Fibroblast of lung (primary cell): Measurements from ENCODE around the gene FBH1. TPM values are rescaled to one million over a fixed set of nuclear protein-coding genes. Genes with fewer than 3 reads are reported as not detected.
"Not testable (repeated sequence)": the region's sequence is repeated elsewhere in the genome, so short reads cannot be mapped to it uniquely, and the experiment has no call there.

Source experiments
- DNase-seq, 2 donors: peaks; one replicate each; pipeline versions ENCODE4 v3.0.0 to v3.0.0-alpha.2; 2010; ENCODE audit warnings: low read depth in 2 of 2
- H2AFZ ChIP-seq: 2 replicates; pipeline ENCODE4 v1.5.1; 2012; ENCODE audit warnings: low read length, control low read depth, inconsistent platforms
- H3K27ac ChIP-seq: 2 replicates; pipeline ENCODE4 v1.5.1; 2011; ENCODE audit warnings: low read length, control low read depth; ENCODE audit not compliant: insufficient read depth
- H3K27me3 ChIP-seq: 2 replicates; pipeline ENCODE4 v1.5.1; 2011; ENCODE audit warnings: mild to moderate bottlenecking, low read length; ENCODE audit not compliant: control insufficient read depth, insufficient read depth
- H3K36me3 ChIP-seq: 2 replicates; pipeline ENCODE4 v1.5.1; 2011; ENCODE audit warnings: low read length; ENCODE audit not compliant: control insufficient read depth, insufficient read depth
- H3K4me1 ChIP-seq: 2 replicates; pipeline ENCODE4 v1.5.1; 2011; ENCODE audit warnings: low read length; ENCODE audit not compliant: control insufficient read depth, insufficient read depth; ENCODE audit errors: extremely low read depth
- H3K4me2 ChIP-seq: 2 replicates; pipeline ENCODE4 v1.5.1; 2011; ENCODE audit warnings: low read length, control low read depth; ENCODE audit not compliant: insufficient read depth; ENCODE audit errors: extremely low read depth
- H3K4me3 ChIP-seq, 4 experiments: fragments of 200-600 bp in 1 of 4; sonication (generic) in 1 of 4; replicated peaks in 1 of 4; 2 replicates each; pipeline ENCODE4 v1.5.1; 2011 to 2016; ENCODE audit warnings: low read length in 4 of 4, low read depth in 3 of 4, mild to moderate bottlenecking in 3 of 4, control low read depth in 2 of 4, inconsistent platforms in 1 of 4, mixed read lengths in 1 of 4; ENCODE audit not compliant: insufficient read depth in 1 of 4; ENCODE audit errors: control extremely low read depth in 1 of 4
- H3K79me2 ChIP-seq: 2 replicates; pipeline ENCODE4 v1.5.1; 2012; ENCODE audit warnings: mild to moderate bottlenecking, low read length, inconsistent platforms; ENCODE audit not compliant: control insufficient read depth, insufficient read depth
- H3K9ac ChIP-seq: 2 replicates; pipeline ENCODE4 v1.5.1; 2011; ENCODE audit warnings: mild to moderate bottlenecking, low read length, control low read depth; ENCODE audit not compliant: insufficient read depth
- H3K9me3 ChIP-seq: 2 replicates; pipeline ENCODE4 v1.5.1; 2012; ENCODE audit warnings: low read depth, low read length; ENCODE audit not compliant: control insufficient read depth, insufficient read depth
- H4K20me1 ChIP-seq: 2 replicates; pipeline ENCODE4 v1.5.1; 2011; ENCODE audit warnings: low read length; ENCODE audit not compliant: control insufficient read depth, insufficient read depth; ENCODE audit errors: extremely low read depth
- EZH2 ChIP-seq: IDR thresholded peaks from 2 replicates; pipeline ENCODE4 v1.5.1; 2012; ENCODE audit warnings: low read length, control low read depth, mild to moderate bottlenecking; ENCODE audit errors: missing control alignments
- polyA plus RNA-seq, 2 donors: library from polyadenylated mRNA; depleted of rRNA in 1 of 2; stranded (reverse) in 1 of 2; unstranded in 1 of 2; fragments of >200 nt; gene quantifications; 2 replicates each; pipeline ENCODE4 v1.2.1, GENCODE V29; 2011 to 2012; ENCODE audit warnings: missing spikeins in 1 of 2
- total RNA-seq: library from RNA; depleted of rRNA; stranded (reverse); fragments of >200 nt; gene quantifications from 2 replicates; pipeline ENCODE4 v1.2.1, GENCODE V29; 2014
- TF ChIP-seq, protein P1 (sequence below), 2 donors: IDR thresholded peaks in 1 of 2; conservative IDR thresholded peaks in 1 of 2; 1 replicate in 1 of 2; 2 replicates in 1 of 2; pipeline ENCODE4 v1.5.1; 2011 to 2012; ENCODE audit warnings: low read length in 2 of 2, control low read depth in 1 of 2, inconsistent platforms in 1 of 2, low read depth in 1 of 2, mild to moderate bottlenecking in 1 of 2

The FBH1 gene
- total and polyA plus RNA-seq, 2 donors (not counting 1 experiment from before 2014, with no cell fraction given), result 53.6 to 97.8 TPM

DNA sequence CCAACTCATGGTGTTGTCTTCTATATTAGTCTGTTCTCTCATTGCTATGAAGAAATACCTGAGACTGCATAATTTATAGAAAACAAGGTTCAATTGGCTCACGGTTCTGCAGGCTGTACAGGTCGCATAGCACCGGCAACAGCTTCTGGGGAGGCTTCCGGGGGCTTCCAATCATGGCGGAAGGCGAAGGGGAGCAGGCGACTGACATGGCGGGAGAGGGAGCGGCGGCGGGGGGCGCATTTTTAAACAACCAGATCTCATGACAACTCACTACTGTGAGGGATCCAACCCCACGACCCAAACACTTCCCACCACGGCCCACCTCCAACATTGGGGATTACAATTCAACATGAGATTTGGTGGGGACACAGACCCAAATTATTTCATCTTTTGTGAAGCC lies 48.1 kb upstream of the FBH1 start:
- Histone ChIP-seq H3K4me2 (no peak overlapping the region), H4K20me1 (no peaks in the 10 kb centered on the region)
- TF ChIP-seq, protein P1, sequence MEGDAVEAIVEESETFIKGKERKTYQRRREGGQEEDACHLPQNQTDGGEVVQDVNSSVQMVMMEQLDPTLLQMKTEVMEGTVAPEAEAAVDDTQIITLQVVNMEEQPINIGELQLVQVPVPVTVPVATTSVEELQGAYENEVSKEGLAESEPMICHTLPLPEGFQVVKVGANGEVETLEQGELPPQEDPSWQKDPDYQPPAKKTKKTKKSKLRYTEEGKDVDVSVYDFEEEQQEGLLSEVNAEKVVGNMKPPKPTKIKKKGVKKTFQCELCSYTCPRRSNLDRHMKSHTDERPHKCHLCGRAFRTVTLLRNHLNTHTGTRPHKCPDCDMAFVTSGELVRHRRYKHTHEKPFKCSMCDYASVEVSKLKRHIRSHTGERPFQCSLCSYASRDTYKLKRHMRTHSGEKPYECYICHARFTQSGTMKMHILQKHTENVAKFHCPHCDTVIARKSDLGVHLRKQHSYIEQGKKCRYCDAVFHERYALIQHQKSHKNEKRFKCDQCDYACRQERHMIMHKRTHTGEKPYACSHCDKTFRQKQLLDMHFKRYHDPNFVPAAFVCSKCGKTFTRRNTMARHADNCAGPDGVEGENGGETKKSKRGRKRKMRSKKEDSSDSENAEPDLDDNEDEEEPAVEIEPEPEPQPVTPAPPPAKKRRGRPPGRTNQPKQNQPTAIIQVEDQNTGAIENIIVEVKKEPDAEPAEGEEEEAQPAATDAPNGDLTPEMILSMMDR (conservative IDR thresholded peaks at IDR 0.05 in 1 of 2, IDR thresholded peaks at IDR 0.05 in 1 of 2; ENCODE audit: low read depth in 1 of 2, low read length in 2 of 2), result no peak
- no peak for TF ChIP-seq EZH2

DNA sequence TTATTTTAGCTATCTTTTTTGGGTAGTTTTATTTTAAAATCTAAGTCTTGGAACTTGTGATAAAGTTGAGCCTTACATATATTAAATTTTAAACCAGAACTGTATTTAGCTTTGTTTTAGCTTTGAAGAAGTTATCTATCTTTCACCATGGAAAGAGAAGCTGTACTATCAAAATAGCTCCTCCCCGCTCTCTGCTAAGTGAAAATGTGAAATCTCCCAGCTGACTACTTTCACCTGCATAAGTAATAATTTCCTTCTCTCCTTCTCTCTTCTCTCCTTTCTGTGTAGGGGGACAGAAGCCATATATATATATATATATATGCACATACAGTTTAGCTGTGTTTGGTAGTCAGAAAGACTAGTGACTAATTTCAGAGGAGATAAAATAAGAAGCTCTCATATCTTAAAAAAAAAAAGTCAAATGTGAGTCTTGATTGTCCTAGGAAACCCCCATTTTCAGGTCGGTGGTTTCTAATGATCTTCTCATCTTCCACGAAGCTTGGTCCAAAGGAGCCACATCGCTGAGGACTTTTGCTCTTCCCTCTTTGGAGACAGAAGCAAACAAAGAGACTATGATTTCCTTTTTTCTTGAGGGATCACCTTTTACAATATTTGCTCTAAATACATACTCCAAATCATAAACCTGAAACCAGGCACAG lies 46.2 kb upstream of the FBH1 start:
- Histone ChIP-seq H3K27ac (no peak overlapping the region), H3K36me3 (no peaks in the 10 kb centered on the region), H3K27me3 (no peaks in the 10 kb centered on the region), H3K4me2 (no peak overlapping the region), H3K79me2 (no peaks in the 10 kb centered on the region), H4K20me1 (no peaks in the 10 kb centered on the region), H2AFZ (no peak overlapping the region), H3K4me1 (peaks cover 5% of the 10 kb centered on the region), H3K9me3 (no peaks in the 10 kb centered on the region), H3K9ac (no peak overlapping the region), H3K4me3 (no peak overlapping the region)
- no peak for DNase-seq
- TF ChIP-seq, protein P1 (conservative IDR thresholded peaks at IDR 0.05 in 1 of 2, IDR thresholded peaks at IDR 0.05 in 1 of 2; ENCODE audit: low read depth in 1 of 2, low read length in 2 of 2), result no peak
- TF ChIP-seq EZH2, result no peak

More for the DNA sequence above, 48.1 kb upstream of the FBH1 start:
- Histone ChIP-seq H3K79me2 (no peaks in the 10 kb centered on the region), H3K4me3 (no peak overlapping the region), H3K9ac (no peak overlapping the region), H3K27me3 (no peaks in the 10 kb centered on the region), H2AFZ (no peak overlapping the region), H3K9me3 (no peaks in the 10 kb centered on the region), H3K36me3 (no peaks in the 10 kb centered on the region), H3K27ac (no peak overlapping the region), H3K4me1 (peaks cover 5% of the 10 kb centered on the region)
- no peak for DNase-seq

DNA sequence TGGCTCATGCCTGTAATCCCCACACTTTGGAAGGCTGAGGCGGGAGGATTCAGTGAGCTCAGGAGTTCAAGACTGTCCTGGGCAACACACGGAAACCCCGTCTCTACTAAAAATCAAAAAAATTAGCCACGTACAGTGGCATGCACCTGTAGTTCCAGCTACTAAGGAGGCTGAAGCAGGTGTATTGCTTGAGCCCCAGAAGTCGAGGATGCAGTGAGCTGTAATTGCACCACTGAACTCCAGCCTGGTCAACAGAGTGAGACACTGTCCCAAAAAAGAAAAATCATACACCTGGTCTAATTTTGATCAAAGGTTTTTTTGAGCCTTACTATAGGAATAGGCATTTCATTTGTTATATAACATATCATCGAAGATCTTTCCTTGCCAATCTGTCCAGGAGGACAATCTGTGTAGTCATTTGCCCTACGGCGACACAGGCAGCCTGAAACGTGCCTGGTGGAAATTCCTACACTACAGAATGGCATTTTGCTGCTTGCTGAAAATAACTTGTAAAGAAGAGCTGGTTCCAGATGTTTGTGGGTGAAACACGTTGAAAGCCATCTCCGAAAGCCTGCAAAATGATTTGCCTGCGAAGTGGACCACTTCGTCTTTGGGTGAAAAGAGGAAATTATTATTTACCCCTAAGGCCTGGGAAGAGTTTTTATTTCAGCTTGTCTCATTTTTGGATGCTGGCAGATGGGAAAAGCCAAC lies 45.5 kb upstream of the FBH1 start:
- DNase-seq, result peak in 1 of 2 donors; percentile 15
- H3K4me2 ChIP-seq, result peak overlapping the region; percentile 51
- TF ChIP-seq, protein P1 (conservative IDR thresholded peaks at IDR 0.05 in 1 of 2, IDR thresholded peaks at IDR 0.05 in 1 of 2; ENCODE audit: low read depth in 1 of 2, low read length in 2 of 2), result no peak
- no peak for TF ChIP-seq EZH2
- peak overlapping the region; percentile 51 for H2AFZ ChIP-seq
- H3K27me3 ChIP-seq, result no peaks in the 10 kb centered on the region
- H3K36me3 ChIP-seq, result no peaks in the 10 kb centered on the region
- H3K4me3 ChIP-seq, result peak overlapping the region in 1 of 4 experiments; percentile 4
- H3K27ac ChIP-seq, result no peak overlapping the region
- no peak overlapping the region for H3K9ac ChIP-seq
- H3K79me2 ChIP-seq, result no peaks in the 10 kb centered on the region
- peaks cover 5% of the 10 kb centered on the region for H3K4me1 ChIP-seq
- no peaks in the 10 kb centered on the region for H3K9me3 ChIP-seq
- H4K20me1 ChIP-seq, result no peaks in the 10 kb centered on the region

DNA sequence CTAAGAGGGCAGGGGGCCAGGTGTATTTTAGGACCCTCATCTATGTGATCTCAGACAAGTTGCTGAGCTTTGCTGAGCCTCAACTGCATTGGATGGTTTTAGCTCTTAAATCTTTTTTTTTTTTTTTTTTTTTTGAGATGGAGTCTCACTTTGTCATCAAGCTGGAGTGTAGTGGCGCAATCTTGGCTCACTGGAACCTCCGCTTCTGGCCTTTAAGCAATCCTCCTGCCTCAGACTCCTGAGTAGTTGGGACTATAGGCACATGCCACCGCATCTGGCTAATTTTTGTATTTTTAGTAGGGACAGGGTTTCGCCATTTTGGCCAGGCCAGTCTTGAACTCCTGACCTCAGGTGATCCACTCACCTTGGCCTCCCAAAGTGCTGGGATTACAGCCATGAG lies 43.4 kb upstream of the FBH1 start:
- not testable (repeated sequence) for H3K4me2 ChIP-seq, H3K27ac ChIP-seq, H2AFZ ChIP-seq

More for the DNA sequence above, 43.4 kb upstream of the FBH1 start:
- H3K79me2 ChIP-seq, H3K9ac ChIP-seq, H3K36me3 ChIP-seq, H4K20me1 ChIP-seq, H3K4me3 ChIP-seq, H3K9me3 ChIP-seq, DNase-seq, H3K4me1 ChIP-seq, H3K27me3 ChIP-seq: not testable (repeated sequence)
